ENCODE data around the gene RPS6KA4.
"Not testable (repeated sequence)": the region's sequence is repeated elsewhere in the genome, so short reads cannot be mapped to it uniquely, and the experiment has no call there.

RPS6KA4 gene

GRCh38 chr11:64318766-64319761 lies 39.9 kb upstream of the RPS6KA4 start:
- Histone ChIP-seq H3K4me3 (ENCODE audit: low read length) (peak overlapping the region; percentile 75), H3K36me3 (ENCODE audit: control insufficient read depth, insufficient read depth, low read length) (peaks cover 19% of the 10 kb centered on the region), H3K9me3 (ENCODE audit: control insufficient read depth, low read length) (no peaks in the 10 kb centered on the region), H3K4me1 (ENCODE audit: control insufficient read depth, insufficient read depth, low read length) (peaks cover 47% of the 10 kb centered on the region), H3K9ac (ENCODE audit: low read length) (peak overlapping the region; percentile 86), H3K27me3 (ENCODE audit: control insufficient read depth, insufficient read depth, low read length) (no peaks in the 10 kb centered on the region)

- Histone ChIP-seq H3K4me3 (ENCODE audit: low read length) (no peak overlapping the region), H3K36me3 (ENCODE audit: control insufficient read depth, insufficient read depth, low read length) (peaks cover 6% of the 10 kb centered on the region), H3K4me1 (ENCODE audit: control insufficient read depth, insufficient read depth, low read length) (peaks cover 47% of the 10 kb centered on the region), H3K9me3 (ENCODE audit: control insufficient read depth, low read length) (no peaks in the 10 kb centered on the region), H3K27me3 (ENCODE audit: control insufficient read depth, insufficient read depth, low read length) (no peaks in the 10 kb centered on the region), H3K9ac (ENCODE audit: low read length) (peak overlapping the region; percentile 54)
Observed at GRCh38 chr11:64320556-64320955, 38.4 kb upstream of the RPS6KA4 start.

GRCh38 chr11:64321026-64321425 lies 37.9 kb upstream of the RPS6KA4 start:
- Histone ChIP-seq H3K9me3 (ENCODE audit: control insufficient read depth, low read length) (no peaks in the 10 kb centered on the region), H3K4me1 (ENCODE audit: control insufficient read depth, insufficient read depth, low read length) (peaks cover 45% of the 10 kb centered on the region), H3K27me3 (ENCODE audit: control insufficient read depth, insufficient read depth, low read length) (no peaks in the 10 kb centered on the region), H3K4me3 (ENCODE audit: low read length) (no peak overlapping the region), H3K9ac (ENCODE audit: low read length) (peak overlapping the region; percentile 54), H3K36me3 (ENCODE audit: control insufficient read depth, insufficient read depth, low read length) (peaks cover 6% of the 10 kb centered on the region)

DNA sequence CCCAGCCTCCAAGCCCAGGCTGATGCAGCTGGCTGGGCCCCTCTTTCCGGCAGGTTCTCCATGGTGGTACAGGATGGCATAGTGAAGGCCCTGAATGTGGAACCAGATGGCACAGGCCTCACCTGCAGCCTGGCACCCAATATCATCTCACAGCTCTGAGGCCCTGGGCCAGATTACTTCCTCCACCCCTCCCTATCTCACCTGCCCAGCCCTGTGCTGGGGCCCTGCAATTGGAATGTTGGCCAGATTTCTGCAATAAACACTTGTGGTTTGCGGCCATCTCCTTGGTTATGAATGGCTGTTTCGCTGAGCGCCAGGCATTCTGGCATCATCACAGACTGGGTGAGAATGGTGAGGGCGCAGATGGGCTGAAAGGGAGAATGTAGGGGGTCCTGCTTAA lies 37.4 kb upstream of the RPS6KA4 start:
- peaks cover 6% of the 10 kb centered on the region for H3K36me3 ChIP-seq (ENCODE audit: control insufficient read depth, insufficient read depth, low read length)
- no peaks in the 10 kb centered on the region for H3K9me3 ChIP-seq (ENCODE audit: control insufficient read depth, low read length)
- H3K27me3 ChIP-seq (ENCODE audit: control insufficient read depth, insufficient read depth, low read length) = no peaks in the 10 kb centered on the region
- peak overlapping the region; percentile 54 for H3K9ac ChIP-seq (ENCODE audit: low read length)
- H3K4me3 ChIP-seq (ENCODE audit: low read length) = no peak overlapping the region
- peaks cover 41% of the 10 kb centered on the region for H3K4me1 ChIP-seq (ENCODE audit: control insufficient read depth, insufficient read depth, low read length)

GRCh38 chr11:64322925-64323260 lies 36.1 kb upstream of the RPS6KA4 start:
- Histone ChIP-seq H3K4me1 (ENCODE audit: control insufficient read depth, insufficient read depth, low read length) (peaks cover 41% of the 10 kb centered on the region), H3K9me3 (ENCODE audit: control insufficient read depth, low read length) (no peaks in the 10 kb centered on the region), H3K36me3 (ENCODE audit: control insufficient read depth, insufficient read depth, low read length) (peaks cover 6% of the 10 kb centered on the region), H3K27me3 (ENCODE audit: control insufficient read depth, insufficient read depth, low read length) (no peaks in the 10 kb centered on the region), H3K4me3 (ENCODE audit: low read length) (no peak overlapping the region), H3K9ac (ENCODE audit: low read length) (peak overlapping the region; percentile 4)

GRCh38 chr11:64323373-64323772 lies 35.6 kb upstream of the RPS6KA4 start:
- no peaks in the 10 kb centered on the region for H3K27me3 ChIP-seq (ENCODE audit: control insufficient read depth, insufficient read depth, low read length)
- no peaks in the 10 kb centered on the region for H3K9me3 ChIP-seq (ENCODE audit: control insufficient read depth, low read length)
- no peak overlapping the region for H3K4me3 ChIP-seq (ENCODE audit: low read length)
- H3K36me3 ChIP-seq (ENCODE audit: control insufficient read depth, insufficient read depth, low read length) = peaks cover 6% of the 10 kb centered on the region
- peaks cover 41% of the 10 kb centered on the region for H3K4me1 ChIP-seq (ENCODE audit: control insufficient read depth, insufficient read depth, low read length)
- H3K9ac ChIP-seq (ENCODE audit: low read length) = peak overlapping the region; percentile 4

DNA sequence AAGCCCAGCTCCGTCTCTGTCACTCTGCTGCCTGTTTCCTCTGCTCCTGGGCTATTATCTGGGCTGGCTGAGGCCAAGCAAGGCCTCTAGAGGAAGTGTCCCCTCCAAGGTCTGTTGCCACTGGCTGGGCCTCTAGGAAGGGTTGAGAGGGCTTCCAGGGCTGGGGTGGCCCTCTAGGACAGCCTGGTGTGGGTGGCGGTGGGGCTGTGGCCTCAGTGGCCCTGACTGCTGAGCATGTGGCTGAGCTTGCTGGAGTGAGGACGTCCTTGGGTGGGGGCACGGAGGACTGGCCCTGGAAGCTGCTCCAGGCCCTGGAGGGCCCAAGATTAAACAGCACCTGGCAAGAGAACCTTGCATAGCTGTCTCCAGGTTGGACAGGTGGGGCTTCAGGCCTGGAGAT lies 35.0 kb upstream of the RPS6KA4 start:
- H3K4me3 ChIP-seq (ENCODE audit: low read length); H3K9me3 ChIP-seq (ENCODE audit: control insufficient read depth, low read length); H3K9ac ChIP-seq (ENCODE audit: low read length); H3K27me3 ChIP-seq (ENCODE audit: control insufficient read depth, insufficient read depth, low read length); H3K36me3 ChIP-seq (ENCODE audit: control insufficient read depth, insufficient read depth, low read length): not testable (repeated sequence)
- H3K4me1 ChIP-seq (ENCODE audit: control insufficient read depth, insufficient read depth, low read length) = peaks cover 39% of the 10 kb centered on the region

GRCh38 chr11:64324692-64325469 lies 34.1 kb upstream of the RPS6KA4 start:
- Histone ChIP-seq H3K4me3 (ENCODE audit: low read length) (no peak overlapping the region), H3K27me3 (ENCODE audit: control insufficient read depth, insufficient read depth, low read length) (no peaks in the 10 kb centered on the region), H3K4me1 (ENCODE audit: control insufficient read depth, insufficient read depth, low read length) (peaks cover 39% of the 10 kb centered on the region), H3K36me3 (ENCODE audit: control insufficient read depth, insufficient read depth, low read length) (peaks cover 6% of the 10 kb centered on the region), H3K9me3 (ENCODE audit: control insufficient read depth, low read length) (no peaks in the 10 kb centered on the region), H3K9ac (ENCODE audit: low read length) (no peak overlapping the region)

- Histone ChIP-seq H3K27me3 (ENCODE audit: control insufficient read depth, insufficient read depth, low read length) (no peaks in the 10 kb centered on the region), H3K9me3 (ENCODE audit: control insufficient read depth, low read length) (no peaks in the 10 kb centered on the region), H3K9ac (ENCODE audit: low read length) (no peak overlapping the region), H3K4me1 (ENCODE audit: control insufficient read depth, insufficient read depth, low read length) (peaks cover 34% of the 10 kb centered on the region), H3K36me3 (ENCODE audit: control insufficient read depth, insufficient read depth, low read length) (peaks cover 3% of the 10 kb centered on the region), H3K4me3 (ENCODE audit: low read length) (no peak overlapping the region)
Observed at GRCh38 chr11:64327375-64327774, 31.6 kb upstream of the RPS6KA4 start.

DNA sequence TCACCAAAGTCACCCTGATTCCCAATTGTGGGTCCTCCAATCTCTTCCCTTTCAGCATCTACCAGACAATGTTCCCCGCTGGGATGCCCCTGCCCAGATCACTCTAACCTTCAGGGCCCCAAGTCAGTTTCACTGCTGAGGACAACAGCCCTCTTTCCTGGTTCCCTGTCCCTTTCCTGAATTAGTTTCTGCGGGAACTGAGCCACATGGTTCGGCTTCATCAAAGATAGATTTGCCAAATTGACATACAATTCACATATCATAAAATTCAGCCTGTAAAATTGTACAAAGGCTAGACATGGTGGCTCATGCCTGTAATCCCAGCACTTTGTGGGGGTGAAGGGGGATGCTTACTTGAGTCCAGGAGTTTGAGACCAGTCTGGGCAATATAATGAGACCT lies 31.0 kb upstream of the RPS6KA4 start:
- Histone ChIP-seq H3K9ac (ENCODE audit: low read length) (no peak overlapping the region), H3K27me3 (ENCODE audit: control insufficient read depth, insufficient read depth, low read length) (no peaks in the 10 kb centered on the region), H3K36me3 (ENCODE audit: control insufficient read depth, insufficient read depth, low read length) (no peaks in the 10 kb centered on the region), H3K4me1 (ENCODE audit: control insufficient read depth, insufficient read depth, low read length) (peaks cover 29% of the 10 kb centered on the region), H3K9me3 (ENCODE audit: control insufficient read depth, low read length) (no peaks in the 10 kb centered on the region), H3K4me3 (ENCODE audit: low read length) (no peak overlapping the region)

- no peak overlapping the region for H3K9ac ChIP-seq (ENCODE audit: low read length)
- no peaks in the 10 kb centered on the region for H3K27me3 ChIP-seq (ENCODE audit: control insufficient read depth, insufficient read depth, low read length)
- no peaks in the 10 kb centered on the region for H3K9me3 ChIP-seq (ENCODE audit: control insufficient read depth, low read length)
- no peaks in the 10 kb centered on the region for H3K36me3 ChIP-seq (ENCODE audit: control insufficient read depth, insufficient read depth, low read length)
- H3K4me3 ChIP-seq (ENCODE audit: low read length) = no peak overlapping the region
- H3K4me1 ChIP-seq (ENCODE audit: control insufficient read depth, insufficient read depth, low read length) = peaks cover 38% of the 10 kb centered on the region
Observed at GRCh38 chr11:64330888-64331287, 28.1 kb upstream of the RPS6KA4 start.

Data from mucosa of stomach (tissue), 1 donor.